ENCODE results near the gene MSRB1. TPM values are rescaled to one million over a fixed set of nuclear protein-coding genes. Genes with fewer than 3 reads are reported as not detected.

The MSRB1 gene
- total and polyA plus RNA-seq, 2 of the 13 experiments (the other 11 are each of a cell fraction or from before 2014, with no cell fraction given) = 32.1 to 75.4 TPM

DNA sequence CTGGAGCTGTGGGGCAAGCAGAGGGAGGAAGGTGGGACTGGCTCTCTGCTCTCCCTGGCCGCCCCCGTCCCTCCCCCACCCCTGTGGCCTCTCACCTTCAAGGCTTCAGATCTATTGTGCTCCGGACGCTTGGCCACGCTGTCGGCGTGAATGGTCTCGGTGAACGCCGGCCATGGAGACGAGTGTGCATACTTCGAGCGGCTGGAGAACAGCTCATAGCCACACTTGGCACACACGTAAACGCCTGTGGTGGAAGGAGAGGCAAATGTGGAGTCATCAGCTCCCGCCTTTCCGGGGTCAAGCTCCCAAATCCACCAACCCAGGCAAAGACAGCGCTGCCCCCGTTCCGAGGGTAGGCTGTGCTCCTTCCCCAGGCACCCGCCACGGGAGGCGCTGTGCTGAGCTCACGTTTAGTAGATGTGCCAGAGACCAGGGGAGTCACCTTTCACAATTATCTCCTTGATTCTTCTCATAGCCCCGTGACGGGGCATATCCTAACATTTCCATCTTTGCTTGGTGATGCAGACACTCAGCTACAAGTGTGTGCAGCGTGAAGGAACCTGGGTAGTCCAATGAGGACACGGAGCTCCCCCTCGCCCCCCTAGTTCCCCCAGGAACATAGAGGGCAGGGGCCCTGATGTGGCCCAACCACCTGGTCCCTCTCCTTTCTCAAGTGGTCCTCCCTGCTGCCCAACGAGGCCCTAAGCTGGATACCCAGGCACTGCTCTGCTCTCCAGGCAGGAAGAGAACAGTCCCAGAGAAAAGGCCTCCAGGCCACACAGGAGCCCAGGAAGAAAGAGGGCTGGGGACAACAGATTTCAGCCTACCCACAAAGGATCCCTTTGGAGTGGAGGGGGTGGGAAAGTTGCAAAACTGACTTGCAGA is 1.6 kb downstream of the MSRB1 start (continued):
- TF ChIP-seq MED8 (CRISPR knock-in tag; IDR thresholded peaks at IDR 0.05; ENCODE audit: insufficient replicate concordance) (peak; percentile 13), ZNF451 (CRISPR knock-in tag; IDR thresholded peaks at IDR 0.05) (peak; percentile 57; the same call in 1 of the 2 replicates), TGIF2 (CRISPR knock-in tag; IDR thresholded peaks at IDR 0.05) (peak; percentile 49; the same call in 1 of the 2 replicates), MED13 (CRISPR knock-in tag; IDR thresholded peaks at IDR 0.05) (no peak), ZNF768 (CRISPR knock-in tag; IDR thresholded peaks at IDR 0.05) (0 out of 2 replicates have a peak, but pooled peaks have one; percentile 23), BHLHE40 (IDR thresholded peaks at IDR 0.05; ENCODE audit: low read length) (peak; percentile 88), ZNF224 (CRISPR knock-in tag; IDR thresholded peaks at IDR 0.05) (0 out of 2 replicates have a peak, but pooled peaks have one; percentile 10), CREB1 (IDR thresholded peaks at IDR 0.05) (0 out of 2 replicates have a peak, but pooled peaks have one; percentile 19), CREB1 (CRISPR knock-in tag; IDR thresholded peaks at IDR 0.05) (no peak), RFX5 (IDR thresholded peaks at IDR 0.05; ENCODE audit: low read depth, low read length) (no peak), ZBTB14 (CRISPR knock-in tag; IDR thresholded peaks at IDR 0.05) (no peak), AGO2 (optimal IDR thresholded peaks at IDR 0.05; ENCODE audit: low read depth, low read length) (peak; percentile 71), MTA1 (CRISPR knock-in tag; IDR thresholded peaks at IDR 0.05; ENCODE audit: borderline replicate concordance) (no peak), U2AF1 (optimal IDR thresholded peaks at IDR 0.05; ENCODE audit: low read depth, low read length) (no peak), SALL1 (CRISPR knock-in tag; IDR thresholded peaks at IDR 0.05) (peak; percentile 43; the same call in 1 of the 2 replicates), ZNF547 (CRISPR knock-in tag; IDR thresholded peaks at IDR 0.05) (no peak), FOSL2 (CRISPR knock-in tag; IDR thresholded peaks at IDR 0.05) (peak; percentile 38)
- TF ChIP-seq, protein P1, sequence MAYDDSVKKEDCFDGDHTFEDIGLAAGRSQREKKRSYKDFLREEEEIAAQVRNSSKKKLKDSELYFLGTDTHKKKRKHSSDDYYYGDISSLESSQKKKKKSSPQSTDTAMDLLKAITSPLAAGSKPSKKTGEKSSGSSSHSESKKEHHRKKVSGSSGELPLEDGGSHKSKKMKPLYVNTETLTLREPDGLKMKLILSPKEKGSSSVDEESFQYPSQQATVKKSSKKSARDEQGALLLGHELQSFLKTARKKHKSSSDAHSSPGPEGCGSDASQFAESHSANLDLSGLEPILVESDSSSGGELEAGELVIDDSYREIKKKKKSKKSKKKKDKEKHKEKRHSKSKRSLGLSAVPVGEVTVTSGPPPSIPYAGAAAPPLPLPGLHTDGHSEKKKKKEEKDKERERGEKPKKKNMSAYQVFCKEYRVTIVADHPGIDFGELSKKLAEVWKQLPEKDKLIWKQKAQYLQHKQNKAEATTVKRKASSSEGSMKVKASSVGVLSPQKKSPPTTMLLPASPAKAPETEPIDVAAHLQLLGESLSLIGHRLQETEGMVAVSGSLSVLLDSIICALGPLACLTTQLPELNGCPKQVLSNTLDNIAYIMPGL (CRISPR knock-in tag; IDR thresholded peaks at IDR 0.05; ENCODE audit: borderline replicate concordance in 1 of 2, low read depth in 1 of 2) = peak in 1 of 2 experiments; percentile 78
- TF ChIP-seq, protein P2, sequence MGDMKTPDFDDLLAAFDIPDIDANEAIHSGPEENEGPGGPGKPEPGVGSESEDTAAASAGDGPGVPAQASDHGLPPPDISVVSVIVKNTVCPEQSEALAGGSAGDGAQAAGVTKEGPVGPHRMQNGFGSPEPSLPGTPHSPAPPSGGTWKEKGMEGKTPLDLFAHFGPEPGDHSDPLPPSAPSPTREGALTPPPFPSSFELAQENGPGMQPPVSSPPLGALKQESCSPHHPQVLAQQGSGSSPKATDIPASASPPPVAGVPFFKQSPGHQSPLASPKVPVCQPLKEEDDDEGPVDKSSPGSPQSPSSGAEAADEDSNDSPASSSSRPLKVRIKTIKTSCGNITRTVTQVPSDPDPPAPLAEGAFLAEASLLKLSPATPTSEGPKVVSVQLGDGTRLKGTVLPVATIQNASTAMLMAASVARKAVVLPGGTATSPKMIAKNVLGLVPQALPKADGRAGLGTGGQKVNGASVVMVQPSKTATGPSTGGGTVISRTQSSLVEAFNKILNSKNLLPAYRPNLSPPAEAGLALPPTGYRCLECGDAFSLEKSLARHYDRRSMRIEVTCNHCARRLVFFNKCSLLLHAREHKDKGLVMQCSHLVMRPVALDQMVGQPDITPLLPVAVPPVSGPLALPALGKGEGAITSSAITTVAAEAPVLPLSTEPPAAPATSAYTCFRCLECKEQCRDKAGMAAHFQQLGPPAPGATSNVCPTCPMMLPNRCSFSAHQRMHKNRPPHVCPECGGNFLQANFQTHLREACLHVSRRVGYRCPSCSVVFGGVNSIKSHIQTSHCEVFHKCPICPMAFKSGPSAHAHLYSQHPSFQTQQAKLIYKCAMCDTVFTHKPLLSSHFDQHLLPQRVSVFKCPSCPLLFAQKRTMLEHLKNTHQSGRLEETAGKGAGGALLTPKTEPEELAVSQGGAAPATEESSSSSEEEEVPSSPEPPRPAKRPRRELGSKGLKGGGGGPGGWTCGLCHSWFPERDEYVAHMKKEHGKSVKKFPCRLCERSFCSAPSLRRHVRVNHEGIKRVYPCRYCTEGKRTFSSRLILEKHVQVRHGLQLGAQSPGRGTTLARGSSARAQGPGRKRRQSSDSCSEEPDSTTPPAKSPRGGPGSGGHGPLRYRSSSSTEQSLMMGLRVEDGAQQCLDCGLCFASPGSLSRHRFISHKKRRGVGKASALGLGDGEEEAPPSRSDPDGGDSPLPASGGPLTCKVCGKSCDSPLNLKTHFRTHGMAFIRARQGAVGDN (CRISPR knock-in tag; IDR thresholded peaks at IDR 0.05) = peak; percentile 51
- TF ChIP-seq, protein P3, sequence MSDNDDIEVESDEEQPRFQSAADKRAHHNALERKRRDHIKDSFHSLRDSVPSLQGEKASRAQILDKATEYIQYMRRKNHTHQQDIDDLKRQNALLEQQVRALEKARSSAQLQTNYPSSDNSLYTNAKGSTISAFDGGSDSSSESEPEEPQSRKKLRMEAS (IDR thresholded peaks at IDR 0.05) = peak; percentile 59; the same call in 1 of the 2 replicates

Data from HepG2 (cell line).